Measurements from ENCODE around the gene DISC1. TPM values are rescaled to one million over a fixed set of nuclear protein-coding genes. Genes with fewer than 3 reads are reported as not detected.

The DISC1 gene
- polyA plus RNA-seq, 1 donor from 2014 or later, result 0.84 TPM

DNA sequence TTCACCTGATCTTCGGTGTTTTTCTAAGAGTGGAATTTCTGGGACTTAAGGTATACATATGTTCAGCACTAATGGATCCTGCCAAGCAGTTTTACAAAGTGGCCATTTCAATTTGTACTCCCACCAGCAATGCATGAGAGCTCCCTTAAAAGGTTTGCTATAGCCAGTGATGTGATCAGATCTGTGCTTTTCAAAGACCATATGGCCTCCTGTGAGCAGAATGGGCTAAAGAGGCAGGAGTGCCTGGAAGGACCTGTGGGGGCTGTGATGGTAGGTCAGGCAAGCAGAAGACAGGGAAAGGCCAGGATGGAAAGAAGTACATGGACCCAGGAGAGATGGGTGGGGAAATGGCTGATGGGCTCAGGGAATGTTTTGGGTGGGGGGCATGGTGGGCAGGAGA lies 252.7 kb downstream of the DISC1 start:
- no peak overlapping the region for H3K4me2 ChIP-seq (ENCODE audit: low read length)
- H3F3A ChIP-seq (ENCODE audit: insufficient read depth, low read length, poor library complexity, severe bottlenecking), result no peaks in the 10 kb centered on the region
- H2AFZ ChIP-seq (ENCODE audit: low read depth, low read length), result no peak overlapping the region
- TF ChIP-seq, protein P1, sequence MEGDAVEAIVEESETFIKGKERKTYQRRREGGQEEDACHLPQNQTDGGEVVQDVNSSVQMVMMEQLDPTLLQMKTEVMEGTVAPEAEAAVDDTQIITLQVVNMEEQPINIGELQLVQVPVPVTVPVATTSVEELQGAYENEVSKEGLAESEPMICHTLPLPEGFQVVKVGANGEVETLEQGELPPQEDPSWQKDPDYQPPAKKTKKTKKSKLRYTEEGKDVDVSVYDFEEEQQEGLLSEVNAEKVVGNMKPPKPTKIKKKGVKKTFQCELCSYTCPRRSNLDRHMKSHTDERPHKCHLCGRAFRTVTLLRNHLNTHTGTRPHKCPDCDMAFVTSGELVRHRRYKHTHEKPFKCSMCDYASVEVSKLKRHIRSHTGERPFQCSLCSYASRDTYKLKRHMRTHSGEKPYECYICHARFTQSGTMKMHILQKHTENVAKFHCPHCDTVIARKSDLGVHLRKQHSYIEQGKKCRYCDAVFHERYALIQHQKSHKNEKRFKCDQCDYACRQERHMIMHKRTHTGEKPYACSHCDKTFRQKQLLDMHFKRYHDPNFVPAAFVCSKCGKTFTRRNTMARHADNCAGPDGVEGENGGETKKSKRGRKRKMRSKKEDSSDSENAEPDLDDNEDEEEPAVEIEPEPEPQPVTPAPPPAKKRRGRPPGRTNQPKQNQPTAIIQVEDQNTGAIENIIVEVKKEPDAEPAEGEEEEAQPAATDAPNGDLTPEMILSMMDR (IDR thresholded peaks at IDR 0.05; ENCODE audit: poor library complexity, severe bottlenecking), result no peak
- TF ChIP-seq EP300 (conservative IDR thresholded peaks at IDR 0.05; ENCODE audit: poor library complexity, severe bottlenecking) (no peak), TAF1 (IDR thresholded peaks at IDR 0.05; ENCODE audit: low read depth) (no peak), POLR2AphosphoS5 (IDR thresholded peaks at IDR 0.05) (no peak), RAD21 (conservative IDR thresholded peaks at IDR 0.05) (no peak), SMC3 (conservative IDR thresholded peaks at IDR 0.05; ENCODE audit: poor library complexity) (no peak), MXI1 (conservative IDR thresholded peaks at IDR 0.05; ENCODE audit: poor library complexity, severe bottlenecking) (no peak), EZH2 (IDR thresholded peaks at IDR 0.05; ENCODE audit: borderline replicate concordance, insufficient read depth, low read length, poor library complexity, severe bottlenecking) (no peak), REST (IDR thresholded peaks at IDR 0.05; ENCODE audit: borderline replicate concordance) (no peak)
- peaks cover 4% of the 10 kb centered on the region for H3K9me3 ChIP-seq (ENCODE audit: low read length)
- no peak overlapping the region for H3K9ac ChIP-seq (ENCODE audit: low read length)
- H3K4me3 ChIP-seq (ENCODE audit: low read length), result no peak overlapping the region
- H4K20me1 ChIP-seq (ENCODE audit: insufficient read depth), result no peaks in the 10 kb centered on the region
- no peaks in the 10 kb centered on the region for H3K27me3 ChIP-seq (ENCODE audit: insufficient read depth, low read depth, low read length)
- H3K9me2 ChIP-seq (ENCODE audit: insufficient read depth, low read length), result no peaks in the 10 kb centered on the region
- H3K79me2 ChIP-seq (replicated peaks; ENCODE audit: insufficient read depth, low read length), result no peaks in the 10 kb centered on the region
- H3K36me3 ChIP-seq (ENCODE audit: insufficient read depth, low read length), result no peaks in the 10 kb centered on the region
- no peak overlapping the region for H3K27ac ChIP-seq (ENCODE audit: low read length)

DNA sequence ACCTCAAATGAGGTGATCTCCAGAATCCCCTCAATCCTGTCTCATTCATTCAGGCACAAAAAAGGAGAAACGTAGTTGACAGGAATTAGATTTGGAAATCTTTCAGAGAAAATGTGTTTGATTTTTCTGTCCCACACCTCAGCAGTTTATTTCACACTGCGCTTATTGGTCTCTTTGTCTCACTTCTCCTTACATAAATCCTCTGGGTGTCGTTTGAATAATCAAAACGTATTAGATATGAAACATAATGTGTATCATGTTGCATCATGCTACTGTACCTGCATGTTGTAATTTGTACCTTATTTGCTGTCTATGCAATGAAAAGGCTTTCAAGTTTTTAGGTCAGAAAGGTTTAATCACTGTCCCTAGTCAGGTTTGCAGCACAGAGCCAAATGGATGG lies 255.7 kb downstream of the DISC1 start:
- Histone ChIP-seq H2AFZ (ENCODE audit: low read depth, low read length) (no peak overlapping the region), H3K79me2 (replicated peaks; ENCODE audit: insufficient read depth, low read length) (no peaks in the 10 kb centered on the region), H3K4me2 (ENCODE audit: low read length) (no peak overlapping the region), H3K4me3 (ENCODE audit: low read length) (no peak overlapping the region), H4K20me1 (ENCODE audit: insufficient read depth) (no peaks in the 10 kb centered on the region), H3K9me3 (ENCODE audit: low read length) (no peaks in the 10 kb centered on the region), H3K27me3 (ENCODE audit: insufficient read depth, low read depth, low read length) (no peaks in the 10 kb centered on the region), H3F3A (ENCODE audit: insufficient read depth, low read length, poor library complexity, severe bottlenecking) (no peaks in the 10 kb centered on the region), H3K36me3 (ENCODE audit: insufficient read depth, low read length) (no peaks in the 10 kb centered on the region), H3K9me2 (ENCODE audit: insufficient read depth, low read length) (no peaks in the 10 kb centered on the region), H3K9ac (ENCODE audit: low read length) (no peak overlapping the region), H3K27ac (ENCODE audit: low read length) (no peak overlapping the region)
- TF ChIP-seq MXI1 (conservative IDR thresholded peaks at IDR 0.05; ENCODE audit: poor library complexity, severe bottlenecking) (no peak), RAD21 (conservative IDR thresholded peaks at IDR 0.05) (no peak), POLR2AphosphoS5 (IDR thresholded peaks at IDR 0.05) (no peak), EZH2 (IDR thresholded peaks at IDR 0.05; ENCODE audit: borderline replicate concordance, insufficient read depth, low read length, poor library complexity, severe bottlenecking) (no peak), REST (IDR thresholded peaks at IDR 0.05; ENCODE audit: borderline replicate concordance) (no peak), EP300 (conservative IDR thresholded peaks at IDR 0.05; ENCODE audit: poor library complexity, severe bottlenecking) (no peak), TAF1 (IDR thresholded peaks at IDR 0.05; ENCODE audit: low read depth) (no peak), SMC3 (conservative IDR thresholded peaks at IDR 0.05; ENCODE audit: poor library complexity) (no peak)
- TF ChIP-seq, protein P1 (IDR thresholded peaks at IDR 0.05; ENCODE audit: poor library complexity, severe bottlenecking), result no peak

Measured in neural cell (in vitro differentiated cells).